Thyroid gland (tissue), 4 donors: Measurements from ENCODE around the gene PAK1. TPM values are rescaled to one million over a fixed set of nuclear protein-coding genes. Genes with fewer than 3 reads are reported as not detected.
"Not testable (repeated sequence)": the region's sequence is repeated elsewhere in the genome, so short reads cannot be mapped to it uniquely, and the experiment has no call there.

Experiments
- DNase-seq, 2 donors: peaks; one replicate each; pipeline ENCODE4 v3.0.0-alpha.2; 2019
- H3K27ac ChIP-seq, 3 donors: fragments of 200-600 bp; sonication (generic); 1 replicate in 2 of 3; 2 replicates in 1 of 3; pipeline ENCODE4 v1.5.1; 2016 to 2019; ENCODE audit warnings: mild to moderate bottlenecking in 1 of 3, moderate library complexity in 1 of 3
- H3K27me3 ChIP-seq: fragments of 200-600 bp; sonication (generic); one replicate; pipeline ENCODE4 v1.5.1; 2019
- H3K36me3 ChIP-seq, 2 donors: fragments of 200-600 bp; sonication (generic); one replicate each; pipeline ENCODE4 v1.5.1; 2016 to 2019
- H3K4me1 ChIP-seq, 2 donors: fragments of 200-600 bp; sonication (generic); one replicate each; pipeline ENCODE4 v1.5.1; 2017 to 2019
- H3K4me3 ChIP-seq, 3 donors: fragments of 200-600 bp; sonication (generic); replicated peaks in 1 of 3; 1 replicate in 2 of 3; 2 replicates in 1 of 3; pipeline ENCODE4 v1.5.1; 2016; ENCODE audit warnings: mild to moderate bottlenecking in 1 of 3
- H3K9me3 ChIP-seq: fragments of 200-600 bp; sonication (generic); one replicate; pipeline ENCODE4 v1.5.1; 2017
- POLR2A ChIP-seq, 2 donors: fragments of 450-650 bp; IDR thresholded peaks; one replicate each; pipeline ENCODE4 v1.6.1; 2017; ENCODE audit warnings: antibody characterized with exemption in 2 of 2, mild to moderate bottlenecking in 2 of 2, moderate library complexity in 1 of 2
- WGBS, 2 donors: methylation state at CpG; one replicate each; pipeline ENCODE4 v1.1.5; 2017; 5-methylcytosine and 5-hydroxymethylcytosine counted together
- intact Hi-C: fragments of 100-400 bp; cut with DNase I; formaldehyde crosslinking; loops from one replicate; pipeline ENCODE4 v1.15.1; 2023
- total RNA-seq, 4 donors: library from RNA; depleted of rRNA; stranded (reverse); fragments of >200 nt; gene quantifications; one replicate each; pipeline ENCODE4 v1.2.3, GENCODE V29; 2016
- TF ChIP-seq, protein P1 (sequence below), 6 experiments: fragments of 200-600 bp in 3 of 6; fragments of 450-650 bp in 3 of 6; sonication (generic) in 3 of 6; IDR thresholded peaks; one replicate each; pipeline ENCODE4 v1.5.1; 2016 to 2019; ENCODE audit warnings: antibody characterized with exemption in 6 of 6, mild to moderate bottlenecking in 2 of 6, inconsistent platforms in 1 of 6, moderate library complexity in 1 of 6

The PAK1 gene
- total RNA-seq, 4 donors from 2014 or later, result 47.0 to 110 (median 84.0) TPM

DNA sequence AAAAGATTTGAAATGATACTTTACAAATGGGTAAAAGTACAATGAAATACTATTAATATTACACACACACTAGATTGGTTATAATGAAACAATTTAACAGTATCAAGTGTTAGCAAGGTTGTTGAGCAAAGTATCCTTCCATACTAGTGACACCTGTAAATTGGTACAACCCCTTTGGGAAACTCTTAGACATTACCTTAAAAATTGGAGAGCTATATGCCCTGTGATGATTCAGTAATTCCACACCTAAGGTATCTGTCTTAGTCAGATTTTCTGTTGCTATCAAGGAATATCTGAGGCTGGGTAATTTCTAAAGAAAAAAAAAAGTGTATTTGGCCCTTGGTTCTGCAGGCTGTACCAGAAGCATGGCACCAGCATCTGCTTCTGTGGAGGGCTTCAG lies 165.1 kb downstream of the PAK1 start:
- DNase-seq, result no peak
- Histone ChIP-seq H3K4me3 (no peak overlapping the region), H3K27ac (no peak overlapping the region), H3K4me1 (no peaks in the 10 kb centered on the region), H3K27me3 (no peaks in the 10 kb centered on the region), H3K36me3 (no peaks in the 10 kb centered on the region), H3K9me3 (no peaks in the 10 kb centered on the region)
- TF ChIP-seq, protein P1, sequence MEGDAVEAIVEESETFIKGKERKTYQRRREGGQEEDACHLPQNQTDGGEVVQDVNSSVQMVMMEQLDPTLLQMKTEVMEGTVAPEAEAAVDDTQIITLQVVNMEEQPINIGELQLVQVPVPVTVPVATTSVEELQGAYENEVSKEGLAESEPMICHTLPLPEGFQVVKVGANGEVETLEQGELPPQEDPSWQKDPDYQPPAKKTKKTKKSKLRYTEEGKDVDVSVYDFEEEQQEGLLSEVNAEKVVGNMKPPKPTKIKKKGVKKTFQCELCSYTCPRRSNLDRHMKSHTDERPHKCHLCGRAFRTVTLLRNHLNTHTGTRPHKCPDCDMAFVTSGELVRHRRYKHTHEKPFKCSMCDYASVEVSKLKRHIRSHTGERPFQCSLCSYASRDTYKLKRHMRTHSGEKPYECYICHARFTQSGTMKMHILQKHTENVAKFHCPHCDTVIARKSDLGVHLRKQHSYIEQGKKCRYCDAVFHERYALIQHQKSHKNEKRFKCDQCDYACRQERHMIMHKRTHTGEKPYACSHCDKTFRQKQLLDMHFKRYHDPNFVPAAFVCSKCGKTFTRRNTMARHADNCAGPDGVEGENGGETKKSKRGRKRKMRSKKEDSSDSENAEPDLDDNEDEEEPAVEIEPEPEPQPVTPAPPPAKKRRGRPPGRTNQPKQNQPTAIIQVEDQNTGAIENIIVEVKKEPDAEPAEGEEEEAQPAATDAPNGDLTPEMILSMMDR (IDR thresholded peaks at IDR 0.05), result no peak
- TF ChIP-seq POLR2A (IDR thresholded peaks at IDR 0.05), result no peak
- intact Hi-C loops, result no loop called here

DNA sequence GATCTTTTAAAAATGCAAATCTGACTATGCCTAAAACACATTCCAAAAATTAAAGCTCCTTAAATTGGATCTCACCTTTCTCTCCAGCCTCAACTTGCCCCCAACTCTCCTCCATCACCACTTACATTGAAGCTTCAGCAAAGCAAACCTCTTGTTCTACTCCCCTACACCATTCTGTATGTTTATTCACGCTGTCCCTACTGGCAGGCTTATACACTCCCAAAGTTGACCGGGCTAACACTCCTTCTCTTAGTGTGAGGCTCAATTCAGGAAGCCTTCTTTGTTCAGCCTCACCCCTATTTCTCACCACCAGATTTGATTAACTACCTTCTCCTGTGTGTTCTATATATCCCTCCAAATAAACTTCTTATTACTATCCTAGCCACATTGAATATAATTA lies 170.6 kb downstream of the PAK1 start:
- intact Hi-C loops, result no loop called here
- Histone ChIP-seq H3K27me3 (no peaks in the 10 kb centered on the region), H3K4me3 (no peak overlapping the region), H3K9me3 (no peaks in the 10 kb centered on the region), H3K27ac (no peak overlapping the region), H3K4me1 (no peaks in the 10 kb centered on the region), H3K36me3 (no peaks in the 10 kb centered on the region)
- DNase-seq, result no peak
- 74 to 83% methylated on average over 2 of the region's 2 CpGs for WGBS, 2 donors
- TF ChIP-seq POLR2A (IDR thresholded peaks at IDR 0.05), result no peak
- TF ChIP-seq, protein P1 (IDR thresholded peaks at IDR 0.05), result no peak

DNA sequence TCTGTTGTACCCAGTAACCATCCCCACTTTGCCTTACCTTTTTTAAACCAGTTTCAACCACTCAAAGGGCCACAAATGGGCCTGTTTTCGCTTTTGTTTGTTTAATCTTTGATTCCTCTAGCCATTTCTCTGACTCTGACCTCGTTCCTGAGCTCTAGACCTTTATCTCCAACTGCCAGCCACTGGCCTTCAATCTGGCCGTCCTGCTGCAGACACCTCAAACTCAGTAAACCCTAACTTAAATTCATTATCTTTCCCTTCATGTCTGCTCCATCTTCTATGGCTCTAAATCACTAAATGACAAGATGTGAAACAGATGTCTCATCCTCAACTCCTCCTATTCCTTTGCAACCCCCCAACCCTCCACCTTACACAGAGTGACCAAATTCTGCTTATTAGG lies 171.1 kb downstream of the PAK1 start:
- no peaks in the 10 kb centered on the region for H3K4me1 ChIP-seq
- 85% methylated on average over 3 of the region's 3 CpGs for WGBS, 2 donors
- H3K9me3 ChIP-seq, result no peaks in the 10 kb centered on the region
- intact Hi-C loops, result no loop called here
- no peak for DNase-seq
- no peak overlapping the region for H3K4me3 ChIP-seq
- H3K36me3 ChIP-seq, result no peaks in the 10 kb centered on the region
- H3K27ac ChIP-seq, result no peak overlapping the region
- no peaks in the 10 kb centered on the region for H3K27me3 ChIP-seq
- TF ChIP-seq POLR2A (IDR thresholded peaks at IDR 0.05), result no peak
- TF ChIP-seq, protein P1 (IDR thresholded peaks at IDR 0.05), result no peak

DNA sequence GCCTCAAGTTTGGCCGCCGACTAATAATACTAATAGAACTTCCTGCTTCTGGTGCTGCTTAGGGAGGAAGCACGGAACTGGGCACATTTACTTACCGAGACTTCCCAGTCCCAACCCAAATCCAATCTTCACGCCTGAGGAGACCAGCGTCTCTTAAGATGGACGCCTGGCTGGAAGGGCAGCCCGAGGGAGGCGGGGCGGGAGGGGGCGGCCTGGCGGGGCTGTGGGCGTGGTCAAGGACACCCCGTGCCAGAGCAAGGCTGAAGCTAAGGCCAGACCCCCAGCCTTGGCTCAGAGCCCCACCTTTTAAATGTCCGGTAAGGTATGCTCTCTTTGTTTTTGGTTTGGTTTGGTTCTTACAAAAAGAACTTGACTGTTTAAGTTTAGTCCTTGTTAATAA lies 172.4 kb downstream of the PAK1 start, which contains the start of gene GDPD4:
TSS of gene GDPD4 (minus strand) at position 177 of the 400 bp plus-strand sequence. CDS start 16,549 bp downstream, outside the sequence.
- 79 to 87% methylated on average over 15 of the region's 15 CpGs for WGBS, 2 donors
- H3K9me3 ChIP-seq, result no peaks in the 10 kb centered on the region

DNA sequence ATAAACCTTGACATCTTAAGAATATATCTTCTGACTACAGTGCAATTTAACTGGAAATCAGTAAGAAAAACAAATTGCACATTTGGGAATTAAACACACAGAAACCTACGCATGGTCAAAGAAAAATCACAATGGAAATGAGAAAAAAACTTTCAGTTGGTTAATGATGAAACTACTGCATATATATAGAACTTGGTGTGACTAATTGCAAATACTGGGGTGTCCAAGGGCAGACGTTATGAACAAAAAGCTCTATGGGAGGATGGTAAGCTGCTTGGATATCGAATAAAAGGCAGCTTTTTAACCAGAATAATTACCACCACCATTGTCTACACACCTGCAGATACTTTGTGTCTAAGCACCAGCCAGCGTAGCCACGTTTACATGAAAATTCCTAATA lies 173.2 kb downstream of the PAK1 start:
- WGBS, 2 donors, result 67 to 82% methylated on average over 5 of the region's 5 CpGs
- no peaks in the 10 kb centered on the region for H3K36me3 ChIP-seq

More for the DNA sequence above, 172.4 kb downstream of the PAK1 start, which contains the start of gene GDPD4:
- intact Hi-C loops, result no loop called here
- Histone ChIP-seq H3K36me3 (no peaks in the 10 kb centered on the region), H3K4me1 (no peaks in the 10 kb centered on the region), H3K27ac (no peak within 1 kb of the TSS), H3K27me3 (no peaks in the 10 kb centered on the region), H3K4me3 (no peak within 1 kb of the TSS)
- no peak for DNase-seq
- TF ChIP-seq POLR2A (IDR thresholded peaks at IDR 0.05), result no peak
- TF ChIP-seq, protein P1 (IDR thresholded peaks at IDR 0.05), result no peak

DNA sequence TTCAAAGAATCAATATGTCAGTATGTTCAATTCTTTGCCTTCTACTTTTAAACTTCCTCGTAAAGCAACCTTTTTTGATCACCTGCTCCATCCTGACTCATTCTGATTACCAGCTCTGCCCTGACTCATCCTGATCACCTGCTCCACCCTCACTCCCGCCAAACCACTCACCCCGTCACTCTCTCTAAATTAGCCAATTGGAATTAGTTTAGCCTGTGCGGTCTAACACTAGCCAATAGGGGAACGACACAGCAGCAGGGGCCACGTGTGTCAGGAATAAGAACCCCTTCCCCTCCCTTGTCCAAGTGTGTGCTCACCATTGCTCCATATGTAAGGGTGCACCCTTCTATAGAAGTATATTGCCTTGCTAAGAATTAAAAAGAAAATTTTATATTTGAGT lies 173.9 kb downstream of the PAK1 start:
- DNase-seq, H3K36me3 ChIP-seq, H3K4me1 ChIP-seq, H3K27me3 ChIP-seq, H3K27ac ChIP-seq, H3K9me3 ChIP-seq, H3K4me3 ChIP-seq, intact Hi-C loops: not testable (repeated sequence)
- WGBS, 2 donors, result 90% methylated on average over 6 of the region's 6 CpGs

More for the DNA sequence above, 173.2 kb downstream of the PAK1 start:
- no peaks in the 10 kb centered on the region for H3K9me3 ChIP-seq
- H3K27me3 ChIP-seq, result no peaks in the 10 kb centered on the region
- H3K4me3 ChIP-seq, result no peak overlapping the region
- no peaks in the 10 kb centered on the region for H3K4me1 ChIP-seq
- TF ChIP-seq POLR2A (IDR thresholded peaks at IDR 0.05), result no peak
- TF ChIP-seq, protein P1 (IDR thresholded peaks at IDR 0.05), result no peak
- intact Hi-C loops, result no loop called here
- H3K27ac ChIP-seq, result no peak overlapping the region
- no peak for DNase-seq
